Measurements from ENCODE around the gene AGPAT4.

- TF ChIP-seq POLR2AphosphoS5 (IDR thresholded peaks at IDR 0.05; ENCODE audit: borderline replicate concordance, low read depth, low read length) = no peak
- no peak for TF ChIP-seq FOXP2 (optimal IDR thresholded peaks at IDR 0.05; ENCODE audit: control extremely low read depth, extremely low read length, insufficient read depth)
Measured at GRCh38 chr6:161128230-161128629, 145.6 kb downstream of the AGPAT4 start.

Data from SK-N-MC (cell line).